Suppressor macrophage treated with lipopolysaccharide for 1 hour (primary cell): Measurements from ENCODE around the gene FCN1.
"Not testable (repeated sequence)": the region's sequence is repeated elsewhere in the genome, so short reads cannot be mapped to it uniquely, and the experiment has no call there.

ENCODE experiments used
- DNase-seq, 3 donors: peaks; one replicate each; pipeline ENCODE4 v3.0.0-alpha.2; 2020 to 2022

Gene FCN1

DNA sequence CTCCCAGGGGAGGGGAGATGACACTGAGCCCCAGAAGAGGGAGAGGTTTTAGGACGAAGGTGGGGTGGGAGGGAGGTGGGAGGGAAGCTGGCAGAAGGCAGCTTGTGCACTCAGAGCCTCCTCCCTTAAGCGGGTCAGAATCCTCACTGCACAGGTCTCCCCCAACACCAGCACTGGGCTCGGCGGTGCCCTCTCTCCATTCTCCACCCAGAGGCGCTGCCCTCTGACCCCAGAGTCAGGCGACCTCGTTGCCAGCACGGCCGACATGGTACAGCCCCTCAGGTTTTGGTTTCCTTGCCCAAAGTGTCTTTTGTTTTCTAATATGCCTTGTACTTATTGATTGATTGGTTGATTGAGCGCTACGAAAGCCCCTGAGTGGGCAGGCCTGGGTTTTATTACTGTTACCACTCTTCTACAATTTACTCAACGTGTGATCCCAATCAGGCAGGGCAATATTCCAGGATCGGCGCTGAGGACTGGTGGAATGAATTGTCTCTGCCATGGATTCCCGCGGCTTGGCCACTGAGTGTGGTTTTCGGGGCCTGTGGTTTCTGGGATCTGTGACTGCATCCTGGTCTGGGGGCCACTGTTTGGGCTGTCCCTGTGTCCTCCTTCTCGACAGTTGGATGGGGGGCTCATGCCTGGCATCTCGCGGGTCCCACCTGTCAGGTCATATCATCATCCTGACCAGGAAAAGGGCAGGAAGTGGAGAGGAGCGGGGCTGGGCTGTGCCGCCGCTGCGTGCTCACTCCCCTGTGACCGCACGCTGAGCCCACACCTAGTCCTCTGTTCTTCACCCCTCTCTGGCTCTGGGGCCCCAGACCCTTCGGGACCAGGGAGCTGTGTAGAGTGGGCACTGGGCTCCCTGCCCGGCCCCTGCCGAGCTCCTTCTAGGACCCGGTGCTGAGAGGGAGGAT is 46.7 kb downstream of the FCN1 start:
- no peak for DNase-seq

DNA sequence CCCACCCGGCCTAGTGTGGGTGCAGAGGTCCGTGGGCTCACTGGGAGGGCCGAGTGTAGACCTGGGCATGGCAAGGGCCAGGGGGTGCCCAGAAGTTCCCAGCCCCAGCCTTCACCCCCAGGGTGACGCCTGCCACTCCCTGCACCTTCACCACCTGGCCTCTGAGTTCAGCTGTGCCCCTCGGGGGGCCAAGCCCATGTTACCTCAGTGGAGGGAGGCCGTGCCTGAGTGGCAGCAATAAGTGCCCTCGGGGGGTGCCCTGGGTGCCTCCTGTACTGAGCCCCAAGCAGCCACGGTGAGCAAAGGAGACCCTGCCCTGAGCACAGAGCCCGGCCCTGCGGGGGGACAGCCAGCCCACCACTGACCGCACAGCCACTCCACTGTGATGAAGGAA is 47.4 kb downstream of the FCN1 start:
- no peak for DNase-seq

GRCh38 chr9:134869554-134870300 is 48.0 kb downstream of the FCN1 start:
- no peak for DNase-seq

DNA sequence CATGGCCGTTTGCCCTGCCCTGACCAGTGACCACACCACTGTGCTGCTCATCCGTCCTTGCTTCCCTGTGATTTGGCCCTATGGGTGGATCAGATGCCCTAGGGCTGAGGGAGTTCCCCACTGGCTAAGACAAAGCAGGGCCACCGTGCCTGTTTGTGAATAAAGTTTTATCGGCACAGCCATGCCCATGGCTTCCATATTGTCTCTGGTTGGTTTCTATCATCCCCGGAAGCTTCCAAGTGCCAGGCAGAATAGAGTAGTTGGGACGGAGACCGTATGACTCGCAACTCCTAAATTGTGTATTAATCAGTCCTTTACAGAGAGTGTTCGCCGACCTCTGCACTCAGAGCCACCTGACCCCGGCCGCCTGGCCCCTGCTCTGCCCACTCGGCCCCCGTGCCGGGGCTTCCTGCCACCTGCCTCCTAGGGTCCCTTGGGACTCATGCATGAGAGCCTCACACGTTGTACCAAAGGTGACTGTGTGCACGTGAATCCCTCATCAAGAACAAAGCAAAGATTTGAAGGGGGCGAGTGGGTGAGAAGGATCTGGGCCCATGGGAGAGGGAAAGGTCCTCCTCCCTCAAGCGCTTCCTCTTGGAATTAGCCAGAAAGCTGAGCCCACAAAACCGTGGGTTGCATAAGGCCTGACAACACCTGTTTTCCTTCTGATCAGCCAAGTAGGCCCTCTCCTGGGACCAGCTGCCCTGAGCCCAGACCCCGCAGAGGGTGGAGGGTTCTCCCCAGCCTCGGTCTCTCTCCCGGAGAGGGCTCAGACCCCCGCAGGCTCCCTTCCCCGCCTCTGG is 48.8 kb downstream of the FCN1 start:
- DNase-seq = no peak

DNA sequence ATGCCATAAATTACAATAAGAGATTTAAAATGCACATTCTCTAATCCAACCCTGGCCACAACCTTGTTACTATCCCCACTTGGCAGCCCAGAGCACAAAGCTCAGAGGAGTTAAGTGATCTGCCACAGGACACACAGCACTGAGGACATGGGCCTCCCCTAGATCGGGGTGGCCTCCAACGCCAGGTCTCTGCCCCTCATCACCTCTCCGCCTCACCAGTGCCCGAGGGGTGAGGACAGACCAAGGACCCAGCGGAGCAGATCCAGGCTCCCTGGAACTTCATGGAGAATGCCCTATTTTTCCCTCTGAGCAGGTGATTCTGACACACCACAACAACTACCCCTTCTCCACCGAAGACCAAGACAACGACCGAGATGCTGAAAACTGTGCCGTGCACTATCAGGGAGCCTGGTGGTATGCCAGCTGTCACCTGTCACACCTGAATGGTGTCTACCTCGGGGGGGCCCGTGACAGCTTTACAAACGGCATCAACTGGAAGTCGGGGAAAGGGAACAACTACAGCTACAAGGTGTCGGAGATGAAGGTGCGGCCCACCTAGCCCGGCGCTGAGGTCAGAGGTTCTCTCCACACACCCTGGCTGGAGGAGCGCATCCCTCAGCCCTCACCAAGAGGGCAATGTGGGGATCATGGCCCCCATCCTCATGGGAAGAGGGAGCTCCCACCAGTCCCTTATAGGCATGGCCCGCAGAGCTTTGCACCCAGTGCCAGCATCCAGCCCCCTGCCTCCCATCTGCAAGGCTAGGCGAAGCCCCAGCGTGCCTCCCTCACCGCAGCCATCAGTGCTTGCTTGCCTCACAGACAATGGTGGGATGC is 49.6 kb downstream of the FCN1 start:
- DNase-seq = no peak

- no peak for DNase-seq
These were observed 52.9 kb downstream of the FCN1 start for GRCh38 chr9:134864821-134865190.

DNA sequence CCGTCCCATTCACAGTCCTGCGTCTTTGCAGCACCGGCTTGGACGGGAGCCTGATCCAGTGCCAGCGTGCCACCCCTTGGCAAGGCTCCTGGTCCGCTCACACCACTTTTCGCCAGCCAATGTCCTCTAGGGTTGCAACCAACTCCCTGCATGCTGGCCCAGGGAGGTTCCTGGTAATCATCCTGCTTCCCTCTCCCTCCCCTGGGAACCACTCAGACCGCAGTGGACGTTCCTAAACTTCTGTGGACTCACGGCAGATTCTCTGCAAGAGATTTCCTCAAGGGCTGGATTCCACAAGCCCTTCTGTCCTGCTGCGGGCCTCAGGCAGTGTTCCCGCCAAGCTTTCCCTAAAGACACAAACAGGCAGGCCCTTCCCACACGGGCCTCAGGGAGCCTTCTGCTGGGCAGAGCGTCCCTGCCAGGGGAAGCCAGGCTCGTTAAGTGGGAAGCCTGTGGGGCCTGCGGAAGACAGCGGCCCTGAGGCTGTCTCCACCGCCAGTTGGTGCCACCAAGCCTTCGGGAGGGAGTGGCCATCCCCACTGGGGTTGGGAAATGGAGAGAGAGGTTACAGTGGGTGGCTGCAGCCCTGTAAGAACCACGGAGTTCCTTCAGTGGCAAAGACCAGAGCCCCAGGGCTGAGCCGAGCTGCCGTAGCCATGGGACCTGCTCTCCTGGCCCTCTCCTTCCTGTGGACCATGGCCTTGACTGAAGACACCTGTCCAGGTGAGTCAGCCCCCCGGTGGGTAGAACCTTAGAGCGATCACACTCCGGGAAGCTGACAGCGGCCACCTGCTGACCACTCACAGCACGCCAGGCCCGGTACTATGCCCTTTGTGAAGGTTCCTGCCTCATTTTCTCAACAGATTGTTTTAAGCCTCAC is 53.5 kb downstream of the FCN1 start:
- no peak for DNase-seq

DNA sequence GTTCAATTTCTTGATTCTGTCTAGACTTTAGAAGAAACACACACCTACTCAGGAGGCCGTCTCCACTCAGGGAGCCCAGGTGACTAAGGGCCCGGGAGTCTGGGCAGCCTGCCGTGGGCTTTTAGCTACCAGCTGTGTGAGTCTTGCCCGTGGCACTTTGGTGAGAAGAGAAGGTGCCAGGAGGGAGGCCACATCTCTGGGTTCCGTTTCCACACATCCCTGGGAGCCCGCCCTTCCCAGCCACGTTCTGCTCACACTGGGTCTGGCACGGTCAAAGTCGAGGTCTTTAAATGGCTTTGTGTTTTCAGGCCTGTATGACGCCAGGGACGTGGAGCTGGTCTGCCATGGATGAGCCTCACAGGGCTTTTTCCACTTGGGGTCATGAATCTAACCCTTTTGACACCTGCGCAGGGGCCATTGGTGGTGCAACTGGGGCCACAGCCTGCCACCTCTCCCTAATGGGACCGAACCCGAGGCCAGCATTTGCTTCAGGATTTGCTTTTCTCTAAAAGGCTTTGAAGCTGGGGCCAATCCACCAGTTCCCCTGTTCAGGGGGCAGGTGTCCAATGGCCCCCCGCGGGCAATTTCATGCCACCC is 54.3 kb downstream of the FCN1 start:
- DNase-seq = no peak

DNA sequence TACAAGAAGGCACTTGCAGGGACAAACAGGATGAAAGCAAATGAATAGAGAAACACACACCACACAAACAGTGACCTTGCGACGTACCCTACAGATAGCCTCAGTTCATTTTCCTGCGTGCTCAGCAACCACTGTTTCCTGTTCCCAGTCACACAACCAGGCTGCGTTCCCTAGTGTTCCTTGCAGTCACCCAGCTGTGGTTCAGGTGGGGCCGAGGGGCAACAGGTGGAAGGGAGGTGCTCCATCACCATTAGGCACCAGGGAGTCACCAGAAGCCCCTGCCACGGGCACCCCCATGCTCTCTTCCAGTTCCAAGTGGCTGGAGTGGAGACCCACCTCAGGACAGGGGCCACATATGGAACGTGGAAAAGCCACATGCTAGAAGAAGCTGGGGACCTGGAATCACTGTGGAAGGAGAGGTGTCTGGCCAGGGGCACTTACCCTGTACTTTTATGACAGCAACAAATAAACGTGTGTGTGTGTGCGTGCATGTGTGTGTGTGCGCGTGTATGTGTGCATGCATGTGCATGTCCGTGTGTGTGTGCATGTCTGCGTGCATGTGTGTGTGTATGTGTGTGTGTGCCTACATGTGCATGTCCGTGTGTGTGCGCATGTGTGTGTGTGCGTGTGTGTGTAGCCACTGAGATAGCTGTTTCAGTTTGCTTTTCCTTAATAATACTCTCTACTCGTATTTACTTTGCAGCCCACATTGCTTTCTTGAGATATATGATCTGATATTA is 55.9 kb downstream of the FCN1 start:
- DNase-seq = no peak

- DNase-seq = no peak
These were observed 57.2 kb downstream of the FCN1 start for GRCh38 chr9:134860510-134860909.

- peak; percentile 36 to 56 (median 49) for DNase-seq
These were observed 59.5 kb downstream of the FCN1 start for GRCh38 chr9:134858051-134858841.

DNA sequence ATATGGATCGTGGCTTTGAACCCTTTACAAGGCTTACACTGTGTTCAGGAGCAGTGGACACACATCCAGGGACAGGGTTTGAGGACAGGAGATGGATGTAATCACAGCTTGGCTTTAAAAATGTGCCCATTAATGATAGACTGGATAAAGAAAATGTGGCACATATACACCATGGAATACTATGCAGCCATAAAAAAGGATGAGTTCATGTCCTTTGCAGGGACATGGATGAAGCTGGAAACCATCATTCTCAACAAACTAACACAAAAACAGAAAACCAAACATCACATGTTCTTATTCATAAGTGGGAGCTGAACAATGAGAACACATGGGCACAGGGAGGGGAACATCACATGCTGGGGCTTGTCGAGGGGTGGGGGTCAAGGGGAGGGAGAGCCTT is 60.3 kb downstream of the FCN1 start:
- not testable (repeated sequence) for DNase-seq

DNA sequence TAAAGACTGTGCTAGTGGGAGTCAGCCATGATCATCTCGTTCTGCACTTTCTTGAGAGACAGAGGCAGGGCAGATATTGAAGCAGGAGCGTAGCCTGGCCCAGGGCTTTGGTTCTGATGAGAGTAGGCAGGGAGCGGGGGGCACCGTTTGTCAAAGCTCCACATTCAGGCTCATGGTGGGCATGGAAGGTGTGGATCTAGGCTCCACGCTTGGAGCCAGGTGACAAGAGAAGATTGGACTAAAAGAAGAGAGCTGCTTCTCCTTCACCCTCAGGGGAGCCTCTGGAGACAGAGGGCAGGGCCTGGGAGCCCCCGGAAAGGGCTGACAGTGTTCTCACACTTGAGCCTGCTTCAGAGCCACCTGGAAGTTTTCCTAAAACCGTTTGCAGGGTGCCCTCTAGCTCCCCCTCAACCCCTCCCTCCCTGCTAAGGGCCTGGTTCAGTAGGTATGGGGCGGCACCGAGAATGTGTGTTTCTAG is 61.8 kb downstream of the FCN1 start:
- DNase-seq = no peak
